H1 (cell line): ENCODE data around the gene ASIC2. TPM values are rescaled to one million over a fixed set of nuclear protein-coding genes. Genes with fewer than 3 reads are reported as not detected.

Experiments
- CTCF ChIA-PET: fragments of 300-600 bp; sonication (Branson Sonifier 250); formaldehyde crosslinking; loops from one replicate; lab custom pipeline; 2021; ENCODE audit not compliant: partially characterized antibody; lab: Charles Lee
- POLR2A ChIA-PET: fragments of 300-600 bp; sonication (Branson Sonifier 250); formaldehyde crosslinking; loops from one replicate; lab custom pipeline; 2021; ENCODE audit warnings: inconsistent platforms; ENCODE audit not compliant: partially characterized antibody; lab: Charles Lee
- DNase-seq, 2 experiments: peaks; one replicate each; pipeline versions ENCODE4 v3.0.0 to v3.0.0-alpha.2; 2010 to 2022; ENCODE audit warnings: low spot score in 2 of 2, low read depth in 1 of 2, mixed read lengths in 1 of 2
- FAIRE-seq: peaks from 2 replicates; lab custom pipeline; 2011; peaks lifted over from hg19 to GRCh38; lab: Jason Lieb, UNC
- H2AFZ ChIP-seq: 2 replicates; pipeline ENCODE4 v1.8.1; 2012; ENCODE audit warnings: low read length, inconsistent platforms
- H2AK5ac ChIP-seq: 2 replicates; pipeline ENCODE4 v1.6.1; 2013; ENCODE audit warnings: low read depth, low read length
- H2BK120ac ChIP-seq: replicated peaks from 2 replicates; pipeline ENCODE3; 2013; ENCODE audit warnings: low read depth, low read length, inconsistent platforms
- H2BK12ac ChIP-seq: 2 replicates; pipeline ENCODE4 v1.6.1; 2013; ENCODE audit warnings: low read depth, low read length
- H2BK15ac ChIP-seq: 2 replicates; pipeline ENCODE4 v1.6.1; 2013; ENCODE audit warnings: low read length
- H2BK20ac ChIP-seq: 2 replicates; pipeline ENCODE4 v1.6.1; 2013; ENCODE audit warnings: low read length
- H2BK5ac ChIP-seq: 2 replicates; pipeline ENCODE4 v1.6.1; 2013; ENCODE audit warnings: low read depth, low read length
- H3K14ac ChIP-seq: 2 replicates; pipeline ENCODE4 v1.6.1; 2013; ENCODE audit warnings: inconsistent platforms; ENCODE audit not compliant: insufficient read length
- H3K18ac ChIP-seq: 2 replicates; pipeline ENCODE4 v1.6.1; 2013; ENCODE audit warnings: low read length; ENCODE audit errors: extremely low read depth
- H3K23ac ChIP-seq: 2 replicates; pipeline ENCODE4 v1.6.1; 2013; ENCODE audit warnings: inconsistent platforms; ENCODE audit not compliant: insufficient read length
- H3K23me2 ChIP-seq: 2 replicates; pipeline ENCODE4 v1.6.1; 2013; ENCODE audit warnings: low read depth, low read length
- H3K27ac ChIP-seq: 2 replicates; pipeline ENCODE4 v1.6.1; 2011; ENCODE audit warnings: low read depth, low read length, inconsistent platforms
- H3K27me3 ChIP-seq, 4 experiments: replicated peaks in 1 of 4; 1 replicate in 1 of 4; 2 replicates in 3 of 4; pipeline versions ENCODE4 v1.6.1 to v1.8.1; 2011 to 2013; ENCODE audit warnings: low read length in 3 of 4, mild to moderate bottlenecking in 3 of 4, inconsistent platforms in 2 of 4, mixed read lengths in 2 of 4, moderate library complexity in 1 of 4; ENCODE audit not compliant: control insufficient read depth in 3 of 4, insufficient read depth in 3 of 4; ENCODE audit errors: extremely low read depth in 1 of 4
- H3K36me3 ChIP-seq, 4 experiments: 2 replicates each; pipeline versions ENCODE4 v1.6.1 to v1.8.1; 2011 to 2013; ENCODE audit warnings: mild to moderate bottlenecking in 4 of 4, low read length in 3 of 4, moderate library complexity in 2 of 4, control low read depth in 1 of 4, inconsistent platforms in 1 of 4; ENCODE audit not compliant: insufficient read depth in 4 of 4, control insufficient read depth in 2 of 4
- H3K4ac ChIP-seq: replicated peaks from 2 replicates; pipeline ENCODE3; 2013; ENCODE audit warnings: low read length, low read depth, mixed read lengths, inconsistent platforms; ENCODE audit not compliant: insufficient read length
- H3K4me1 ChIP-seq, 4 experiments: replicated peaks in 1 of 4; 1 replicate in 1 of 4; 2 replicates in 3 of 4; pipeline versions ENCODE4 v1.6.1 to v1.8.1; 2011 to 2013; ENCODE audit warnings: low read length in 3 of 4, inconsistent platforms in 2 of 4, mixed read lengths in 1 of 4; ENCODE audit not compliant: insufficient read depth in 4 of 4, control insufficient read depth in 3 of 4
- H3K4me2 ChIP-seq, 2 experiments: 2 replicates each; pipeline versions ENCODE4 v1.6.1 to v1.8.1; 2011 to 2013; ENCODE audit warnings: low read depth in 2 of 2, low read length in 2 of 2, control low read depth in 1 of 2, inconsistent platforms in 1 of 2, mild to moderate bottlenecking in 1 of 2; ENCODE audit not compliant: insufficient read depth in 1 of 2
- H3K4me3 ChIP-seq, 4 experiments: fragments of 200-600, 300-600 bp in 1 of 4; sonication (generic), shearing (Covaris generic), sonication (Bioruptor Twin) in 1 of 4; 2 replicates each; pipeline versions ENCODE4 v1.5.1 to v1.8.1; 2011 to 2016; ENCODE audit warnings: low read length in 4 of 4, low read depth in 3 of 4, control low read depth in 2 of 4, inconsistent platforms in 2 of 4, mild to moderate bottlenecking in 2 of 4, mixed read lengths in 1 of 4, moderate library complexity in 1 of 4; ENCODE audit not compliant: insufficient read depth in 2 of 4; ENCODE audit errors: extremely low read depth in 1 of 4
- H3K56ac ChIP-seq: replicated peaks from 2 replicates; pipeline ENCODE3; 2013; ENCODE audit warnings: low read depth, mild to moderate bottlenecking, mixed read lengths, low read length, inconsistent platforms; ENCODE audit not compliant: insufficient read length
- H3K79me1 ChIP-seq: 2 replicates; pipeline ENCODE4 v1.6.1; 2013; ENCODE audit warnings: low read depth, low read length, control low read depth
- H3K79me2 ChIP-seq, 2 experiments: 2 replicates each; pipeline versions ENCODE4 v1.6.1 to v1.8.1; 2012 to 2013; ENCODE audit warnings: low read length in 2 of 2, mild to moderate bottlenecking in 2 of 2, inconsistent platforms in 1 of 2; ENCODE audit not compliant: insufficient read depth in 2 of 2, control insufficient read depth in 1 of 2
- H3K9ac ChIP-seq, 4 experiments: replicated peaks in 1 of 4; 1 replicate in 1 of 4; 2 replicates in 3 of 4; pipeline versions ENCODE4 v1.6.1 to v1.8.1; 2011 to 2013; ENCODE audit warnings: low read depth in 3 of 4, low read length in 3 of 4, control low read depth in 2 of 4, mild to moderate bottlenecking in 2 of 4, moderate library complexity in 2 of 4, inconsistent platforms in 1 of 4; ENCODE audit errors: extremely low read depth in 1 of 4
- H3K9me3 ChIP-seq, 2 experiments: 2 replicates each; pipeline versions ENCODE4 v1.6.1 to v1.8.1; 2012 to 2013; ENCODE audit warnings: mild to moderate bottlenecking in 2 of 2, moderate library complexity in 2 of 2, control low read depth in 1 of 2, inconsistent platforms in 1 of 2, low read depth in 1 of 2, low read length in 1 of 2, mixed read lengths in 1 of 2; ENCODE audit not compliant: insufficient read depth in 2 of 2
- H4K20me1 ChIP-seq, 2 experiments: replicated peaks in 1 of 2; 2 replicates each; pipeline versions ENCODE3 to v1.8.1; 2011 to 2013; ENCODE audit warnings: inconsistent platforms in 2 of 2, low read length in 2 of 2, mild to moderate bottlenecking in 1 of 2; ENCODE audit not compliant: insufficient read depth in 2 of 2, control insufficient read depth in 1 of 2
- H4K5ac ChIP-seq: 2 replicates; pipeline ENCODE4 v1.6.1; 2013; ENCODE audit warnings: low read length, low read depth, mixed read lengths, inconsistent platforms; ENCODE audit not compliant: insufficient read length
- H4K8ac ChIP-seq: 2 replicates; pipeline ENCODE4 v1.8.0; 2013; ENCODE audit warnings: mild to moderate bottlenecking, moderate library complexity, low read length, inconsistent platforms; ENCODE audit not compliant: insufficient read depth; ENCODE audit errors: extremely low read depth
- H4K91ac ChIP-seq: replicated peaks from 2 replicates; pipeline ENCODE3; 2013; ENCODE audit warnings: low read length, mixed read lengths, inconsistent platforms; ENCODE audit not compliant: insufficient read length
- BCL11A ChIP-seq, 2 experiments: IDR thresholded peaks; one replicate each; pipeline ENCODE4 v1.6.1; 2011; ENCODE audit warnings: low read depth in 2 of 2, low read length in 2 of 2, mild to moderate bottlenecking in 2 of 2
- CBX5 ChIP-seq: fragments of 300-800, 300-1000 bp; sonication (generic); IDR thresholded peaks from 2 replicates; pipeline ENCODE4 v1.7.1; 2016; ENCODE audit warnings: antibody characterized with exemption, low read length, low read depth
- CEBPB ChIP-seq: IDR thresholded peaks from 2 replicates; pipeline ENCODE4 v1.6.1; 2012; ENCODE audit warnings: low read depth, low read length
- CHD1 ChIP-seq: IDR thresholded peaks from 2 replicates; pipeline ENCODE4 v1.6.1; 2012; ENCODE audit warnings: low read depth, low read length, improper control_type of control experiment
- EGR1 ChIP-seq: IDR thresholded peaks from 2 replicates; pipeline ENCODE4 v1.6.1; 2011; ENCODE audit warnings: low read depth, low read length, borderline replicate concordance
- GABPA ChIP-seq: IDR thresholded peaks from 2 replicates; pipeline ENCODE4 v1.6.1; 2011; ENCODE audit warnings: mild to moderate bottlenecking, low read length, moderate library complexity, borderline replicate concordance; ENCODE audit not compliant: insufficient read depth
- JUND ChIP-seq: IDR thresholded peaks from 2 replicates; pipeline ENCODE4 v1.6.1; 2011; ENCODE audit warnings: mild to moderate bottlenecking, improper control_type of control experiment, low read length
- MAFK ChIP-seq: IDR thresholded peaks from 2 replicates; pipeline ENCODE4 v1.6.1; 2012; ENCODE audit warnings: low read depth, mild to moderate bottlenecking, improper control_type of control experiment, low read length
- NANOG ChIP-seq: IDR thresholded peaks from 2 replicates; pipeline ENCODE4 v1.6.1; 2011; ENCODE audit warnings: low read length, low read depth, mild to moderate bottlenecking, inconsistent platforms; ENCODE audit not compliant: insufficient read depth, poor library complexity, severe bottlenecking
- WGBS, 2 experiments: shearing (Covaris generic) in 1 of 2; methylation state at CpG; one replicate each; pipeline versions ENCODE4 v1.1.6 to v1.1.7; 2013 to 2015; ENCODE audit warnings: low lambda C conversion rate in 2 of 2, mixed read lengths in 2 of 2, inconsistent platforms in 1 of 2, low coverage in 1 of 2, missing lambda C conversion rate in 1 of 2; ENCODE audit not compliant: insufficient replicate concordance in 2 of 2, insufficient coverage in 1 of 2, insufficient read length in 1 of 2; ENCODE audit errors: extremely low coverage in 1 of 2, missing lambda C conversion rate in 1 of 2; 5-methylcytosine and 5-hydroxymethylcytosine counted together
- polyA plus RNA-seq, 7 experiments: library from polyadenylated mRNA; depleted of rRNA in 3 of 7; stranded (reverse) in 5 of 7; unstranded in 2 of 7; fragments of >200 nt in 5 of 7; fragments of 200-250 nt in 2 of 7; gene quantifications; 1 replicate in 5 of 7; 2 replicates in 1 of 7; 4 replicates in 1 of 7; pipeline versions ENCODE4 v1.2.1 to v1.2.3, GENCODE V29; 2011 to 2013; ENCODE audit warnings: missing spikeins in 2 of 7, mixed read lengths in 2 of 7
- total RNA-seq: library from RNA; stranded (reverse); fragmentation: NEBNext Ultra II Directional; extraction: Animal tissue kit (Norgen Biotek cat#: 25700); gene quantifications from 2 replicates; pipeline ENCODE4 v1.2.1, GENCODE V29; 2021
- TF ChIP-seq, protein P1 (sequence below): IDR thresholded peaks from 2 replicates; pipeline ENCODE4 v1.6.1; 2012; ENCODE audit warnings: inconsistent platforms
- TF ChIP-seq, protein P2 (sequence below), 3 experiments: IDR thresholded peaks; 1 replicate in 2 of 3; 2 replicates in 1 of 3; pipeline versions ENCODE4 v1.5.1 to v1.6.1; 2011; ENCODE audit warnings: low read length in 3 of 3, mild to moderate bottlenecking in 3 of 3, inconsistent platforms in 2 of 3, low read depth in 1 of 3, moderate library complexity in 1 of 3; ENCODE audit not compliant: insufficient read depth in 1 of 3; ENCODE audit errors: control extremely low read depth in 1 of 3

ASIC2 gene
- total and polyA plus RNA-seq, 2 of the 8 experiments (the other 6 are each of a cell fraction or from before 2014, with no cell fraction given), result 0.86 to 1.2 TPM

DNA sequence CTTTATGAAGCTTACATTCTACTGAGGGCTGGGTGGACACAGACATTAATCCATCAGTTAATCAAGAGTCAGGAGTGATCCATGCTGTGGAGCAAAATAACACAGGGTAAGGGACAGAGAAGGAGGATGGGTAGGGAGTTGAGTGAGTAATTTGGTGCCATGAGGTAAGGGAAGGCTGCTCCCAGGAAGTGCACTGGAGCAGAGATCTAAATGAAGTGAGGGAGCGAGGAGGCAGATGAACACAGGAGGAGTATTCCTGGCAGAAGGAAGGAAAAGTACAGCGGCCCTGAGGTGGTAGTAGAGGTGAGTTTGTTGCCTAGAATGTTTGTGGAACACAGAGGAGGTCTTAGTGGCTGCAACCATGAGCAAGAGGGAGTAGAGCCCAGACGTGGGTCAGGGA, 34.8 kb downstream of the ASIC2 start:
- H3K14ac ChIP-seq, result no peak overlapping the region
- H3K4ac ChIP-seq, result no peak overlapping the region
- no peak overlapping the region for H2BK15ac ChIP-seq
- POLR2A ChIA-PET, result no interaction called here
- no peaks in the 10 kb centered on the region for H4K20me1 ChIP-seq
- H4K91ac ChIP-seq, result no peak overlapping the region
- H3K9me3 ChIP-seq, result no peaks in the 10 kb centered on the region
- CTCF ChIA-PET, result interaction anchor here (1.6 kb wide), 1 partner anchor 14 kb away, joined by 3 read pairs; no protein-coding TSS in a partner anchor
- H4K8ac ChIP-seq, result no peak overlapping the region
- no peak overlapping the region for H3K23ac ChIP-seq
- no peak overlapping the region for H2BK20ac ChIP-seq
- H3K79me1 ChIP-seq, result no peaks in the 10 kb centered on the region
- no peaks in the 10 kb centered on the region for H3K23me2 ChIP-seq
- H2BK5ac ChIP-seq, result no peak overlapping the region
- no peak overlapping the region for H2AFZ ChIP-seq
- H3K4me3 ChIP-seq, result no peak overlapping the region
- FAIRE-seq (no peak), DNase-seq (no peak)
- no peak overlapping the region for H3K56ac ChIP-seq
- 81% methylated on average over 3 of the region's 3 CpGs; no CpG with 5 or more reads in 1 of the 2 experiments for WGBS, 2 experiments
- H3K4me2 ChIP-seq, result no peak overlapping the region
- no peak overlapping the region for H4K5ac ChIP-seq
- no peak overlapping the region for H2AK5ac ChIP-seq
- no peak overlapping the region for H2BK12ac ChIP-seq
- H3K9ac ChIP-seq, result no peak overlapping the region
- H3K36me3 ChIP-seq, result no peaks in the 10 kb centered on the region
- no peak overlapping the region for H3K18ac ChIP-seq
- no peak for TF ChIP-seq CBX5
- no peak for TF ChIP-seq CEBPB
- TF ChIP-seq, protein P1, sequence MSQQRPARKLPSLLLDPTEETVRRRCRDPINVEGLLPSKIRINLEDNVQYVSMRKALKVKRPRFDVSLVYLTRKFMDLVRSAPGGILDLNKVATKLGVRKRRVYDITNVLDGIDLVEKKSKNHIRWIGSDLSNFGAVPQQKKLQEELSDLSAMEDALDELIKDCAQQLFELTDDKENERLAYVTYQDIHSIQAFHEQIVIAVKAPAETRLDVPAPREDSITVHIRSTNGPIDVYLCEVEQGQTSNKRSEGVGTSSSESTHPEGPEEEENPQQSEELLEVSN, result no peak
- no peak for TF ChIP-seq MAFK
- TF ChIP-seq BCL11A (IDR thresholded peaks at IDR 0.05; ENCODE audit: low read depth in 2 of 2, low read length in 2 of 2), result no peak
- no peak for TF ChIP-seq CHD1
- no peak for TF ChIP-seq GABPA
- TF ChIP-seq JUND, result no peak
- no peak for TF ChIP-seq EGR1
- TF ChIP-seq, protein P2, sequence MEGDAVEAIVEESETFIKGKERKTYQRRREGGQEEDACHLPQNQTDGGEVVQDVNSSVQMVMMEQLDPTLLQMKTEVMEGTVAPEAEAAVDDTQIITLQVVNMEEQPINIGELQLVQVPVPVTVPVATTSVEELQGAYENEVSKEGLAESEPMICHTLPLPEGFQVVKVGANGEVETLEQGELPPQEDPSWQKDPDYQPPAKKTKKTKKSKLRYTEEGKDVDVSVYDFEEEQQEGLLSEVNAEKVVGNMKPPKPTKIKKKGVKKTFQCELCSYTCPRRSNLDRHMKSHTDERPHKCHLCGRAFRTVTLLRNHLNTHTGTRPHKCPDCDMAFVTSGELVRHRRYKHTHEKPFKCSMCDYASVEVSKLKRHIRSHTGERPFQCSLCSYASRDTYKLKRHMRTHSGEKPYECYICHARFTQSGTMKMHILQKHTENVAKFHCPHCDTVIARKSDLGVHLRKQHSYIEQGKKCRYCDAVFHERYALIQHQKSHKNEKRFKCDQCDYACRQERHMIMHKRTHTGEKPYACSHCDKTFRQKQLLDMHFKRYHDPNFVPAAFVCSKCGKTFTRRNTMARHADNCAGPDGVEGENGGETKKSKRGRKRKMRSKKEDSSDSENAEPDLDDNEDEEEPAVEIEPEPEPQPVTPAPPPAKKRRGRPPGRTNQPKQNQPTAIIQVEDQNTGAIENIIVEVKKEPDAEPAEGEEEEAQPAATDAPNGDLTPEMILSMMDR (IDR thresholded peaks at IDR 0.05; ENCODE audit: control extremely low read depth in 1 of 3, insufficient read depth in 1 of 3, low read depth in 1 of 3, low read length in 3 of 3), result no peak
- no peak for TF ChIP-seq NANOG
- H2BK120ac ChIP-seq, result no peak overlapping the region
- peaks cover 0 to 1% (median 0%) of the 10 kb centered on the region in 4 experiments; a peak in 4 of 7 replicates for H3K27me3 ChIP-seq
- no peak overlapping the region for H3K27ac ChIP-seq
- peaks cover 0 to 6% (median 2%) of the 10 kb centered on the region in 4 experiments; a peak in 4 of 7 replicates for H3K4me1 ChIP-seq
- H3K79me2 ChIP-seq, result no peaks in the 10 kb centered on the region
